Esophagus muscularis mucosa (tissue), 4 donors: ENCODE results near the gene PRKD1. TPM values are rescaled to one million over a fixed set of nuclear protein-coding genes. Genes with fewer than 3 reads are reported as not detected.

Experiments
- DNase-seq: peaks from one replicate; pipeline ENCODE4 v3.0.0-alpha.2; 2017; ENCODE audit errors: extremely low spot score
- H3K27ac ChIP-seq, 4 donors: fragments of 200-600 bp; sonication (generic); replicated peaks in 1 of 4; 1 replicate in 3 of 4; 2 replicates in 1 of 4; pipeline ENCODE4 v1.5.1; 2016 to 2019; ENCODE audit warnings: mild to moderate bottlenecking in 1 of 4
- H3K27me3 ChIP-seq, 4 donors: fragments of 200-600 bp; sonication (generic); one replicate each; pipeline versions ENCODE4 v1.5.1 to v1.6.0; 2016 to 2019
- H3K36me3 ChIP-seq, 4 donors: fragments of 200-600 bp; sonication (generic); one replicate each; pipeline ENCODE4 v1.5.1; 2016 to 2019
- H3K4me1 ChIP-seq, 4 donors: fragments of 200-600 bp; sonication (generic); one replicate each; pipeline ENCODE4 v1.5.1; 2016 to 2019
- H3K4me3 ChIP-seq, 4 donors: fragments of 200-600 bp; sonication (generic); 1 replicate in 2 of 4; 2 replicates in 2 of 4; pipeline ENCODE4 v1.5.1; 2016 to 2019; ENCODE audit warnings: mild to moderate bottlenecking in 4 of 4, moderate library complexity in 1 of 4
- H3K9me3 ChIP-seq, 4 donors: fragments of 200-600 bp; sonication (generic); 1 replicate in 3 of 4; 2 replicates in 1 of 4; pipeline ENCODE4 v1.5.1; 2016 to 2019
- EP300 ChIP-seq: sonication (generic); formaldehyde crosslinking; IDR thresholded peaks from one replicate; pipeline ENCODE4 v1.6.1; 2017; ENCODE audit warnings: antibody characterized with exemption
- POLR2A ChIP-seq: fragments of 450-650 bp; IDR thresholded peaks from one replicate; pipeline ENCODE4 v1.6.1; 2017; ENCODE audit warnings: antibody characterized with exemption, moderate library complexity, mild to moderate bottlenecking, low read depth
- POLR2AphosphoS5 ChIP-seq, 2 donors: sonication (generic); formaldehyde crosslinking; IDR thresholded peaks; one replicate each; pipeline ENCODE4 v1.6.1; 2017; ENCODE audit warnings: antibody characterized with exemption in 2 of 2
- WGBS: methylation state at CpG from one replicate; pipeline ENCODE4 v1.1.5; 2018; 5-methylcytosine and 5-hydroxymethylcytosine counted together
- intact Hi-C: fragments of 100-400 bp; cut with DNase I; formaldehyde crosslinking; loops from one replicate; pipeline ENCODE4 v1.15.1; 2023
- total RNA-seq, 4 donors: library from RNA; depleted of rRNA; stranded (reverse); fragments of >200 nt; gene quantifications; one replicate each; pipeline versions ENCODE4 v1.1.0 to v1.2.1, GENCODE V29; 2016
- TF ChIP-seq, protein P1 (sequence below), 3 experiments: fragments of 200-600 bp in 2 of 3; fragments of 450-650 bp in 1 of 3; sonication (generic) in 2 of 3; IDR thresholded peaks; one replicate each; pipeline ENCODE4 v1.5.1; 2017 to 2019; ENCODE audit warnings: antibody characterized with exemption in 3 of 3, mild to moderate bottlenecking in 2 of 3, moderate library complexity in 1 of 3

The PRKD1 gene
- total RNA-seq, 4 donors from 2014 or later = 10.4 to 18.7 (median 14.0) TPM

GRCh38 chr14:29721586-29721985 lies 206.1 kb downstream of the PRKD1 start:
- Histone ChIP-seq H3K27me3 (no peaks in the 10 kb centered on the region), H3K27ac (no peak overlapping the region), H3K36me3 (no peaks in the 10 kb centered on the region), H3K9me3 (no peaks in the 10 kb centered on the region), H3K4me3 (no peak overlapping the region), H3K4me1 (peaks cover 9 to 27% (median 21%) of the 10 kb centered on the region in 4 donors)
- DNase-seq = no peak
- intact Hi-C loops = no loop called here
- TF ChIP-seq, protein P1, sequence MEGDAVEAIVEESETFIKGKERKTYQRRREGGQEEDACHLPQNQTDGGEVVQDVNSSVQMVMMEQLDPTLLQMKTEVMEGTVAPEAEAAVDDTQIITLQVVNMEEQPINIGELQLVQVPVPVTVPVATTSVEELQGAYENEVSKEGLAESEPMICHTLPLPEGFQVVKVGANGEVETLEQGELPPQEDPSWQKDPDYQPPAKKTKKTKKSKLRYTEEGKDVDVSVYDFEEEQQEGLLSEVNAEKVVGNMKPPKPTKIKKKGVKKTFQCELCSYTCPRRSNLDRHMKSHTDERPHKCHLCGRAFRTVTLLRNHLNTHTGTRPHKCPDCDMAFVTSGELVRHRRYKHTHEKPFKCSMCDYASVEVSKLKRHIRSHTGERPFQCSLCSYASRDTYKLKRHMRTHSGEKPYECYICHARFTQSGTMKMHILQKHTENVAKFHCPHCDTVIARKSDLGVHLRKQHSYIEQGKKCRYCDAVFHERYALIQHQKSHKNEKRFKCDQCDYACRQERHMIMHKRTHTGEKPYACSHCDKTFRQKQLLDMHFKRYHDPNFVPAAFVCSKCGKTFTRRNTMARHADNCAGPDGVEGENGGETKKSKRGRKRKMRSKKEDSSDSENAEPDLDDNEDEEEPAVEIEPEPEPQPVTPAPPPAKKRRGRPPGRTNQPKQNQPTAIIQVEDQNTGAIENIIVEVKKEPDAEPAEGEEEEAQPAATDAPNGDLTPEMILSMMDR (IDR thresholded peaks at IDR 0.05) = no peak
- TF ChIP-seq POLR2A (no peak), POLR2AphosphoS5 (IDR thresholded peaks at IDR 0.05) (no peak), EP300 (no peak)
- WGBS = 68% methylated on average over 2 of the region's 2 CpGs

DNA sequence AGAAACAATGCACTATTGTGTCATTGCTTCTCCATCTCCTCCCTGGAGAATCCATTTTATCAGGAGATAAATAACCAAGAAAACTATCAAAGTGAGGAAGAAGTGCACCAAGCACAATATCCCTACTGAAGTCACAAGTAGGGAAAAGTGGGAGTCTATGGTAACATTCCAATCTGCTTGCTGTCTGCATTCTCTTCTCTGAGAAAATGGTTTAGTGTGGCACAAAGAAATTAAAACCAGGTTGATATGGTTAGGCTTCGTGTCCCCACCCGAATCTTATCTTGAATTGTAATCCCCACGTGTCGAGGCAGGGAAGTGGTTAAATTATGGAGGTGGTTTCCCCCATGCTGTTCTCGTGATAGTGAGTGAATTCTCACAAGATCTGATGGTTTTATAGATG lies 209.7 kb downstream of the PRKD1 start:
- Histone ChIP-seq H3K4me3 (no peak overlapping the region), H3K27me3 (no peaks in the 10 kb centered on the region), H3K9me3 (no peaks in the 10 kb centered on the region), H3K36me3 (no peaks in the 10 kb centered on the region), H3K4me1 (no peaks in the 10 kb centered on the region), H3K27ac (no peak overlapping the region)
- TF ChIP-seq POLR2A = no peak
- 90% methylated on average over 5 of the region's 5 CpGs for WGBS
- intact Hi-C loops = no loop called here
- no peak for DNase-seq

DNA sequence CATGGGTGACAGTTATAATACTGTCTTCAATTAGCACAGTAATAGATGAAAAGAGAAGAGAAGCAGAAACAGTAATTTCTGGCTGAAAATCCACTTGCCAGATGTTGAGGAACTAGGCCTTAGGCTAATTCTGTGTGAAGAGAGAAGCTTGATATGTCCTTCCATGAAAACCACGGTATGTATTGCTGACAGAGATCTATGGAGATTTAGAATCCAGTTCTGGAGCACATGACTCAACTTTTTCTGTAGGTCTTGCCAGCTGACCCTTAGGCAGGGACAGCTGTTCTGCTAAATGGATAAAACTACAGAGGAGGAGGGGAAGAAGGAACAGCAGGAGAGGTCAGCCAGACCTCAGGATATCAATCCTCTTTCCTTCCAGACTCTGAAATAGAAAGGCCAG lies 211.5 kb downstream of the PRKD1 start:
- no peaks in the 10 kb centered on the region for H3K9me3 ChIP-seq
- H3K36me3 ChIP-seq = no peaks in the 10 kb centered on the region
- intact Hi-C loops = no loop called here
- WGBS = 55% methylated on average over 1 of the region's 1 CpG
- H3K27me3 ChIP-seq = no peaks in the 10 kb centered on the region
- H3K4me3 ChIP-seq = no peak overlapping the region
- no peaks in the 10 kb centered on the region for H3K4me1 ChIP-seq
- H3K27ac ChIP-seq = no peak overlapping the region
- DNase-seq = no peak
- TF ChIP-seq EP300 = no peak
- no peak for TF ChIP-seq POLR2A
- TF ChIP-seq, protein P1 (IDR thresholded peaks at IDR 0.05) = no peak
- TF ChIP-seq POLR2AphosphoS5 (IDR thresholded peaks at IDR 0.05) = no peak

- H3K4me3 ChIP-seq = no peak overlapping the region
- no peaks in the 10 kb centered on the region for H3K9me3 ChIP-seq
- no peak for DNase-seq
- H3K4me1 ChIP-seq = no peaks in the 10 kb centered on the region
- TF ChIP-seq POLR2AphosphoS5 (IDR thresholded peaks at IDR 0.05) (no peak), EP300 (no peak), POLR2A (no peak)
- TF ChIP-seq, protein P1 (IDR thresholded peaks at IDR 0.05) = no peak
- no peaks in the 10 kb centered on the region for H3K36me3 ChIP-seq
- no peaks in the 10 kb centered on the region for H3K27me3 ChIP-seq
- intact Hi-C loops = no loop called here
- no peak overlapping the region for H3K27ac ChIP-seq
- 95% methylated on average over 1 of the region's 1 CpG for WGBS
Measured at GRCh38 chr14:29712601-29713000, 215.0 kb downstream of the PRKD1 start.

GRCh38 chr14:29710015-29710414 lies 217.6 kb downstream of the PRKD1 start:
- Histone ChIP-seq H3K4me3 (no peak overlapping the region), H3K27ac (no peak overlapping the region), H3K36me3 (no peaks in the 10 kb centered on the region), H3K4me1 (no peaks in the 10 kb centered on the region), H3K9me3 (no peaks in the 10 kb centered on the region), H3K27me3 (no peaks in the 10 kb centered on the region)
- DNase-seq = no peak
- TF ChIP-seq, protein P1 (IDR thresholded peaks at IDR 0.05) = peak in 1 of 3 experiments; percentile 23
- TF ChIP-seq POLR2AphosphoS5 (IDR thresholded peaks at IDR 0.05) = no peak
- intact Hi-C loops = no loop called here
- WGBS = 88% methylated on average over 2 of the region's 2 CpGs
